NCI-H1436 (cell line): ENCODE results near the gene MACROH2A1.
A peak's percentile ranks its signal among the peaks of the same experiment; 100 is the strongest.

ENCODE experiments used
- DNase-seq: peaks from one replicate; lab custom pipeline; 2025; lab: John Stamatoyannopoulos, UW

MACROH2A1 gene

DNA sequence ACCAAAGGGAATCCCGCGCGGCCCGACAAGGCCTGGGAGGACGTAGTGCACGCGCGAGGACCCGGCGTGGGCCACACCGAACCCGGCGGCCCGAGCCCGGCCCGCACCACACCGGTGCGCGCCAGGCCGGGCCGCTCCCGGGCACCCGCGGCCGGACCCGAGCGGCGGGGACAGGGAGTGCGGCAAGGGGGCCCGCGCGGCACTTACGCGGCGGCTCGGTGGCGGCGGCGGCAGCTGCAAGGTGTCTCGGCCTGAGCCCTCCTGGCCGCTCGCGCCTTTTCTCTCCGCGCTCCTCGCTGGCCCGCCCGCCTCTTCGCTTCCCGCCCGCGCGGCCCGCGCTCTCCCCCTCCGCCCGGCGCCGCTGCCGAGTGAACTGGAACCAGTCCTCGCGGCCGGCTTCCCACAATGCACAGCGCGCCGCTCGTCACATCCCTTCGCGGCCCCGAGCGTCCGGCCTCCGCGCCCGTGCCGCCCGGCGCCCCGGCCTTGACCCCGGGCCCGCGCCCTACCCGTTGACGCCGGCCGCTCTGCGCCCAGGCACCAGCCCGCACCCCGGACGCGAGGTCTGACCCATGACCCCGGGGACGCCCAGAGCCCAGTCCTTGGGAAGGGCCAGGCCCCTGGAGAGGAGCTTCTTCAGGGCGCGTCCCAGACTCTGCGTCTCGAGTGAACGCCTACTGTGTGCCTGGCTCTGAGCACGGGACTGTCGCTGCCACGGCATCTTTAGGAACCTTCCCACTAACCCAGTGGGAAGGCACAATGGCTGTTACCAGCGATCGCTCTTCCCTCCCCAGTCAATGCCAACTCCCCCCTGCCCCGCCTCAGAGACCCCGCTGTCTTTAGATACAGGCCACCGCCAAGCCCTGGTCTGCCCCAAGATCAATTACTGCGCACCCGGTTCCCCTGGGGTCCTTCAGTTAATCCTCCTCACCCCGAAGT is at the start of gene MACROH2A1:
MACROH2A1 (minus strand) TSS at position 377 of the 939 bp plus-strand sequence. CDS start 10,138 bp downstream, outside the sequence.
- DNase-seq, result peak; percentile 83

DNA sequence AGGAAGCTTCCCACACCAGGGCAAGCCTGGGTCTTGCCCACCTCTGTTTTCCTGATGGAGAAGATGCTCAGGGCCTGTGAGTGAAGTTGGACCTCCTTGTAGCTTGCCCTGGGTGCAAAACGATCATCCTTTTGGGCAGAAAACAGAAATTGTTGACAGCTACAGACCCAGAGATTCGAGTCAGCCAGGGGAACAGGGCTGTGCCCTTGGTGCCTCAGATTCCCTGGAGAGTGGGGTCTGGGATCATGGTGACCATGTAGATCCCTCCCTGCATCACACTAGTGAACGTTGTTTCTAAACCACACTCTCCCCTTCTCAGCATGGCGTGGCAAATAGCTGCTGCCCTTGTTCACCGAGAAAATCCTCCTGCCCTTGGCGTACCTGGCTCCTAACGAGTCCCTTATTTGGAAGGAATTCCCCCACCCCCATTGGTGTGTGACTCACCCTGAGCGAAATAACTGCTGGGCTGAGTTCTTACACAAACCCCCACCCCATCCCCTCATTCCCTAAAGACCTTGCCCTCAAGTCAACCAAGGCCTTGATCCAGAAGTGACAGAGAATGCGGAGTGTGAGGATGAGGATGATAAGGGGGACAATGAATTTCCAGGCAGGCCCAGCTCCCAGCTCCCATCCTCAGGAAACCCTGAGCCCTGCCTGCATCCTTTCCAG is 49.2 kb upstream of the MACROH2A1 start:
- DNase-seq, result no peak

DNA sequence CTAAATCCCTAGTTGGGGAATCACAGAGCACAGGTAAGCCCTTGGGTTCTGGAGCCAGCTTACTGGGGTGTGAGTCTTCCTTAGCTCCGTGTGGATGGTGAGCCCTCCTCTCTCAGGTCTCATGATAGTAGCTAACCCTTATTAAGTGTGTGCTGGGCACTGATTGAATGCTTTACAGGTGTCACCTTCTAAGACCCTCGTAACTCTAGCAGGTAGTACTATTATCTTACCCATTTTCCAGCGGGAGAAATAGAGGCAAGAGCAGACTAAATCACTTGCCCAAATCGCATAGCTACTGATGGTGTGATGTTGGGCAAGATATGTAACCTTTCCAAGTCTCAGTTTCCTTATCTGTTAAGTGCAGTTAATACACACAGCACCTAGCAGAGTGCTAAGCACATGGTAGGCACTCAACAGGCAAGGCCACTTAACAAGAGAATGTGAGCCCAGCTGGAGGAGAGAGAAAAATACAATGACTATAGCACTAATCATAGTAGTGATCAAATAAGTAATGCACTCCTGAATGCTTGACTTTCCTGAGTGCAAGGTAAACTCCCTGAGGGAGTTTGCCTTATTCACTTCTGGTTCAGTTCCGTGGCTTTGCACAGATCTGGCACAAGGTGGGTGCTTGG is 48.4 kb upstream of the MACROH2A1 start, which contains the start of gene DCANP1:
DCANP1 (minus strand) TSS at position 51 of the 632 bp plus-strand sequence. CDS start 240 bp downstream, outside the sequence.
- DNase-seq, result peak; percentile 39

DNA sequence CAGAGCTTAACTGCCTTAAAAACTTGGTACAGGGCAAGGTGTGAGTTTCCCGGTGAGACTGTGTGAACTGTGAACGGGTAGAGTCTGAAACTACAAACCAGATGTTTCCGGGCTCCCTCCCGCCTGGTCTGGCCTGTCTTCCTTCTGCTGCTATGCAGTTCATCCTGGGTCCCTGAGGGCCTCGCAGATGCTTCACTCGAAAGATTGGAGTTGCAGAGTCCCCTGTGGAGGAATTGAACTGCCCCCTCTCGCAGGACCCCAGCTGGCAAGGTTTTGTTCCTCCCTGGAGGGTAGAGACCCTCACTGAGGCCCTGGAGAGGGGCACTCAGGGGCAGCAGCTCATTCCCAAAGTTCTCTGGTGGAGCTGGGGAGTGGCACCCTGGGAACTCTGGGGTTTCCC is 47.6 kb upstream of the MACROH2A1 start:
- DNase-seq, result no peak

DNA sequence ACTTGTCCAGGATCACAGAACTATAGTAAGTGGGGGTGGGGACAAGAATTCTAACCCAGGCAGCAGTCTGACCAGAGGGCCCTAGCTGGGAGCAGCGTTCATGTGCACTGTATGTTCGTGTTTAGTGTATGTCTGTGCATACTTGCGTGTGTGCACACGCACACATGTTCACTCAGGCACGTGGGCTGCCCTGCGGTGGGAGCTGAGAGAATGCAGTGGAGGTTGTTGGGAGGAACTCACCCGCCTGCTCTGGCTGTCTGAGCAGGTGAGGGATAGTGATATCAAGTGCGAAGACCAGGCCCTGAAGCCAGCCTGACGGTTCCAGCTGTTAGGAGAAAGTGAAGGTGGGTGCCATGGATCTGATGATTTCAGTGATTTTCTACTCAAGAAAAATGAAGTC is 47.2 kb upstream of the MACROH2A1 start:
- DNase-seq, result no peak

DNA sequence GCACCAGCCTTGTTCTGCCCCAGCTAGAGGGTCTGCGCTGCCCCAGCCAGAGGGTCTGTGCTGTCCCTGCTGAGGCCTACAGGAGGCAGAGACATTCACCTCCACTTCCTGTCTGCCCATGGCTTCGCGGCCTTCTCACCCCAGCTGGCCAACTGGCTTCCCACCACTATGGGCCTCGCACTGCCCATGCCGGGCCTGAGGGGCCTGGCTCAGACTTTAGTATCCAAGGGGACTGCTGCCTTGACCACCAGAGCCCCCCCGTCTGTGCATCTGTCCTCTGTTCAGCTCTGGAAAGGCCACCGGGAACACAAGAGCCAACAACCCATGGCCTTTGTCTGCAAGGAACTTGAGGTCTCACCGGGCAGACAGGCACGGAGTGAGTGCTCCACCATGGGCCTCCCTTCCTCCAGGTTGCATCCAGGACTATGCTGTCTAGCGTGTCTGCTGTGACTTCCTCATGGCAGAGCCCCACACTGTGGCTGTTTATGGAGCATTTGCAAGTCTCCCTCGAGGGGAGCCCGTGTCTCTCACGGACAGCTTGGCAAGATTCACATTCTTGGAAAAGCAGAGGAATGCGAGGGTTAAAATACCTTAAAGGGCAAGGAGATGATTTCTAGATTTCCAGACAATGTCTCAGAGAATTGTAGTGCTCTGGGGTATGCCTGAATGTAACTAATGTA is 46.4 kb upstream of the MACROH2A1 start:
- no peak for DNase-seq

DNA sequence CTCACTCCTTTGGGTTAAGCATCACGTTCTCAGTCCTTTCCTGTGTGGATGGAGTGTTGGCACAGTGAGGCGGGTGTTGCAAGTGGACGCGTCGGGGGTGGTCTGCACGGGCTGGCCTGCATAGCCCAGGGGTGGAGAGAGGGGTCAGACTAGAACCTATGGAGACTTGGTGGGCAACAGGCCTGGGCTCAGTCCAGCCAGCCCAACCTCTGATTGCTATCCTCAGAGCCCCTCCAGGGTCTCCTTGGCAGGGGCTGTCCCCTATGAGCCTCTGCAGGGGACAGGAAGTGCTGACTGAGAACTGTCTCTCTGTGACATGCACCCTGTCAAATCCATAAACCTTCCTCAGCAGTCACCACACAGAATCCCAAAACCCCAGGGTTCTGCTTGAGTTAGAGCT is 45.9 kb upstream of the MACROH2A1 start:
- no peak for DNase-seq

DNA sequence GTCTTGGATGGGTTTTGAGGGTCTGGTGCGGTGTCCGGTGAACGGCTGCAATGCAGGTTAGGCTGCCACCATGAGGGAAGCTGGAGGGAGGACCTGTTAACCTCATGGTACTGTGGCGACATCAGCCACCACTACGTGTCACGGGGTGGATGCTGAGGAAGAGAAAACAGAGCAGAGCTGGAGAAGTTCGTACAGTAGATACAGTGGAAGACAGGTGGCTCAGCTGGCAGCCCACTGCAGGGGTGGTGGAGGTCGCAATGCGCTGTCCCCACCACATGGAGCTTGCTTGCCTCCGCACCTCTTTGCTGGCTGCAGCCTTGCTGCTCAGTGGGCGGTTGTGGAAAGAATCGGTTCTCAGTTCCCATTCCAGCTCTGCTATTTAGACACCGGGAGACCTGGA is 45.3 kb upstream of the MACROH2A1 start:
- no peak for DNase-seq

DNA sequence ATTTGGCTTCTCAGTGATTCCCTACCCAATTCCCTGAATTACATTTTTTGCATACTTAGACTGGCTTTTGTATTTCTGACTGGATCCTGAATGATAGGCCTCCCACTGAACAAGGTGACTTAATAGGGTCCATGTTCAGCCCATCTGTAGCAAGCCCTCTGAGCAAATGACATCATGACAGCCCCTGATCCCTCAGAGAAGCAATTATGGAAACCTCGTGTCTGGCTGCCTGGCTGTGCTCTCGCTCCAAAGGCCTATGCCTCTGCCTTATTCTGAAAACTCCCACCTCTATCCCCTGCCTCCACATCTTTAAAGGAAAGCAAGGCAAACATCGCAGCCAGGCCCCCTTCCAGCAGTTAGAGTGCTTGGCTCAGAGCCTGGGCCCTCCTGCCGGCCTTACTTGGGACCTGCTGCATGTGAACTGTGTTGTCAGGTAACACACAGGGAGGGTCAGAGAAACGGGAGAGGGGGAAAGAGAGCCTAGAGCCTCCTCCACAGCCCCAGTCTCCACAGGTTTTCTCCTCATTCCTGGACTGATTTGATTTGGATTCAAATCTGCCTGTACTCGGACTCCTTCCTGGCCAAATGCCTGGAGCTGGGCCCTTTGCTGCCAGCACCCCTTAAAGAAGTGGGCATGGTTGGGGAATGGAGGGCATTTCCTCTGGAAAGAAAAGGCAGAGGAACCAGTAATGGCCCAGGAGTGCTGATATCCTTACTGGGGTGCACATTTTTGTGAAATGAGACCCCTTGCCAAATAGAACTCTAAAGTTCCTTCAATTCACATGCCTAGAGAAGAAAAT is 44.3 kb upstream of the MACROH2A1 start:
- no peak for DNase-seq

DNA sequence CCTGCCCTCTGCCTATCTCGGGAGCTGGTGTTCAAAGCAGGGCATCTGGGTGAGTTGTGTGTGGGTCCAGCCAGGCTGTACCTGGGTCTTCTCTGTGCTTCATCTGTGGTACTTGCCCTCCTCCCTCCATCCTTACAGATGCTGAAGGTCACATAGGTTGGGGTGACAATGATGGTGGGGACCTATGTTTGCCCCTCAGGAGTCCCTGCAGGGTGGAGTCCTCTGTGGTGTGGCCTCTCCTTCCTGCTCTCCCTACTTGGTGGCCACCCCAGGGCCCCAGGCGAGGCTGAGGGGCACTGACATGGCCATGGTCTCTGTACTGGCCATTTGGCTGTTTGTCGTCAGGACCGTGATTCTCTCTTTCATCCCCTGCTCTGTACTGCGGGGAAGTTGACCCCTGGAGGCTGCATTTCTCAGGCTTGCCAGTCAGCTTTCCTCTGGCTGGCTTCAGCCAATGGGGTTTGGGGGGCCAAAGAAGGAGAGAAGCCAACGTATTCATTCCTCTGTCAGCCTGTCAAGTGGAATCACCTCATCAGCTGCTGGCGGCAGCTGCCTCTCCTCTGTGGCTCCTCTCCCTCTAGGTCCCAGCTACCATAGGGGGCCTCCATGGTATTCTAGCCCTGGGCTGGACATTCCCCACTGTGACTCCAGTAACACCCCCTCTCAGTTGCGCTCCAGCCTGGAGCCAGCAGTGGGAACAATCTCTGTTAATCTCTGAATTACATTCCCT is 43.6 kb upstream of the MACROH2A1 start:
- DNase-seq, result no peak

DNA sequence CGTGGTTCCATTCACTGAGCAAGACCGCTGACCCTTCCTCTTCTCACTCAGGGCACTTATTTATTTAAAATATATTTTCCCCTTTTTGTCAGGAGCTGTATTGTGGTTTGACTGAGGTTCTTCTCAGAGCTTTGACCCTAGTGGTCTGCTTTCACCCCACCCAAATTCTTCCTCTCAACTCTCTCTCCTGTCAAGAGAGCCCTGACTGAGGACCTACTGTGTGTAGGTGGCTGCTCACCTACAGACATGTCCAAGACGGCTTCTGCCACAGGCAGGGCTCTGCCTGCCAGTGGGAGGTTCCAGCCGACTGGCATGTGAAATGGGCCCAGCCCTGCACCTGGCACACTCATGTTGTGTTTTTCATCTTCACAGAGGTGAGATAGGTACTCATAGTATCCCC is 42.9 kb upstream of the MACROH2A1 start:
- no peak for DNase-seq

DNA sequence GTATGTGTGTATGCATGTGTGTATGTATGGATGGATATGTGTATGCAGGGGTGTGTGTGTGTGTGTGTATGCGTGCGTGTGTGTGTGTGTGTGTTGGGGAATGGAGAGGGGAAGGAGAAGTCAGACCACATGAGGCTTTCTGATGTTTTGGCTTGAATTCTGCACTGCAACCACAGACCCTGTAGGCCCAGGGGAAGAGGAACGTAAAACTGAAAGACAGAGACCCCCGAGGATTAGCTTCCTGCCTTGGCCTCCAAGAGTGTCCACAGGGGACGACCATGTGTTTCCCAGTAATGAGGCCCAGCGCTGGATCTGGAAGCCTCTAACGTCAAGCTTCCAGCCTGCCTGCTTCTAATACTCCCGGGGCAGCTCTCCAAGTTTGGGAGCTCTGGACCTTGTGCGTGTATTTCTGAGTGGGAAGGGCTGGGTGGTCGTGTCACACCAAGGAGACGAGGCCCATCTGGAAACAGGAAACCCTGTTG is 42.4 kb upstream of the MACROH2A1 start:
- no peak for DNase-seq

DNA sequence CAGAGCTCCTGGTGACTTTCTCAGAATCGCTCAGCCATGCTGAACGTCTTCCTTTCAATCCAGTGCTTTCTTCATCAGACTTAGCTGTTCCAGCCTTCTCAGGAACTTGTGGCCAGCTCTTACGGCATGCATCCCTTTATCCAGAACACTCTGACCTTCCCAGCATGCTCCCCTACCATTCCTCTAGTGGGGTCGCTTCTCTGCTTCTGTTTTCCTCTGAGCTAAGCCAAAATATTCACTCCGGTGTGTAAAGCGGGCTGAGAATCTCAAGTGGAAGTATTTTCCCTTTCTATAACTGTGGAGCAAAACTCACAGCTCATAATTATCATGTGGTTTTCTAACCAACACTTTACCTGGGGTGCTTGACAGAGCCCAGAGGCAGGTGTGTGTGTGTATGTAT is 41.9 kb upstream of the MACROH2A1 start:
- no peak for DNase-seq

DNA sequence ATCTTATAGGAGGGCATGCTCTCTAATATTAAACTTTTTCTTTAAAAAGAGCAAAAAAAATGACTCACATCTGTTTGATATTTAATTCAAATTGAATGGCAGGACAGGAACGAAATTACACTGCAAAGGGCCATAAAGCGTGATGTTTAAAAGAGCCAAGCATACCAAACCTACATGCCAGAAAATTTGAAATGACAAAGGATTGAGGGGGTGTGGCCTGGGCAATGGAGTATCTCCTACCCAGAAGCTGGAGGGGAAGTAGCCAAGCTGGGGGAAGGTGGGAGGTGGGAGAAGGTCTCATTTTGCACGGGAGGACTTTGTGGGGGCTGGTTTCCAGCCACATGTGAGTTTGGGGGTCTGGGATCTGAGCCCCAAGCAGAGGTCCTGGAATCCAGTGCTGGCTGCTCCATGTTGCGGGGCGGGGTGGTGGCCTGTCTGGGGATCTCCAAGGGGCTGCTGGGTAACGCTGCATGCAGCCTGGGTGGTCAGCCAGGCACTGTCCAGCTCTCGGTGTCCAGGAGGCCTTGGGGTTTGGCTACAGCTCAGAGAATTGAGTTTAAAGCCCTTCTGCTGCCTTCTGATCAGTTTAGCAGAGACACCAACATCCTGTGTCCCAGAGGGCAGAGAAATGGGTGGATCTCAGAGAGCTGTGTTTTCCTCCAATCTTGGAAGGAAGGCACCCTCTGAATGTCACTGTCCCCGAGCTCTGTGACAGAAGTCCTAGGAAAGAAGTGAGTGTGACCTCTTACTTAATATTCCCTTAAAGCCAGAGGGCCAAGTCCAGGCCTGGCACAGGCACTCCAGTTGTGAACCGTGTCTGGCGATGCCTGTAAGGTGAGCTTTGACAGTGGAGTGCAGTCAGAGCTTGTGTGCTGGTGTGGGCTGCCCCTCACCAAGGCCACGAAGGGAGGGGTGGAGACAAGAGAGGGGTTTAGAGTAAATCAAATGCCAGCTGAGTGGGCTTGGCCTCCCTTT is 40.5 kb upstream of the MACROH2A1 start:
- no peak for DNase-seq

DNA sequence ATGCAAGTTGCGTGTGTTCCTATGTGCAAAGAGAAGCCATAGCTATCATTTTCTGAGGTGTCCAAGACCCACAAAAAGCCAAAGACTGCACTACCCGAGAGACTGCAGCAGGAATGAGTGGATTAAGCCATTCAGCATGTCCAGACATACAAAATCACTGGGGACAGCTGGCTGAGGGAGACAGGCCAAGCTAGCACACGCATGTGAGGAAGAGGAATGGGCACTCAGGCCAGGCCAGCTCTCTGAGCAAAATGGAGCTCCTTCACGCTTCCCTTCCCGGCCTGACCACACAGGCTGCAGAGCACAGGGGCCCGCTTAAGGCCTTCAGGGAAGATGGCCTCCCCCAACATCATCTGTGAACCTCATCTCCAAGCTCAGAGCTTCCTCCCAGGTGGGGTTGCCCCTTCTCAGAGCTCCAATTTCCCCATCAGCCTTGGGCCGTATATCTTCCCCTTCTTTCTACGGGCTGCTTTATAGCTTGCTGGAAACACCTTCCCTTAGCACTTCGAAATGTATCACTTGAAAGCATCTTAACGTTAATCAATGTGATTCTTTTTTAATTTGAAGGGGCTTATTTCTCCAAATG is 39.7 kb upstream of the MACROH2A1 start:
- no peak for DNase-seq

DNA sequence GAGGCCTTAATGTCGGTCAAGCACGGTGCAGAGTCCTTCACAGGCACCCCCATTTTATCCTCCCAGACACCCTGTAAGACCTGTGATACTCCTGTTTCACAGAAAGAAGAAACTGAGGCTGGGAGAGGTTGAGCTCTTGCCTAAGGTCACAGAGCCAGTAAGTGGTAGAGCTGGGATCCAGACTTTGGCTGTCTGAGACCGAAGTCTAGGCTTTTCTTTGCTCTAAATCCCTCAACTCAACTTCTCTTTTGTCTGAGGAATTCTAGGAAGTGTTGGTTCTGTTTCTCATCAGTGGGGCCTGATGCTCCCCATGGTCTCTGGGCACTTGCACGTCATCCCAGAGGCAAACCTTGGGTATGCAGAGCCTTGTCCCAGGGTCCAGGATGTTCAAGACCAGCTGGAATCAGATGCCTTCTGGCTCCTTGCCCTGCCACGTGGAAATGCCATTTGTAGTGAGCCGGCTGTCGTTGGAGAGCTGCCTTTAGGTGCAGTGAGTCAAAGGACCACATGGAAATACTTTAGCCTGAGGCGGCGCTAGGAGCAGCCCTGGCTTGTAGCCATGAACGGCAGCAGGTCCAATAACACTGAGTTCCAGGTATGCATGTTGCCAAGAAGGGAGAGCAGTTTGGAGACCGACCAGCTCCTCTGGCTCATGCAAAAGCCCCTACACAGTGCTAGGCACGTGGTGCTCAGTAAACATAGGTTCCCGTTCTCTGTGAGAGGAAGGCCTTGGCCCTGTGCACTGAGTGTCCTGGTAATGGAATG is 38.9 kb upstream of the MACROH2A1 start:
- DNase-seq, result no peak

DNA sequence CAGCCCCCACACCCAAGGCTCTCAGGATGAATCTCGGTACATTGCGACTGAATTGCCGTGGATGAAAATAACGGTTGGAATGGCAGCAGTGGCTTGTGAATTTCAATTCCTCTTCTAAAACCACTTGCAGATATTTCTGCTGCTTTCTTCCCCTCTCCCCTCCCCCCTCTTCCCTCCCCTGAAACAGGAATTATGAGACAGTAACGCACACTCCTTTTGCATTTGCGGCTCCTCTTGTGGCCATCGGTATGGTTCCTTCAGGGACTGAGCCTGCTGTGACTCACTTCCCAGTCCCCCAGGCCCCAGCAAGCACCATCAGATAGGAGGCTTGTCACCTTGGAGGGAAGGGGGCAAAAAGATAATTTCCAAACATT is 38.4 kb upstream of the MACROH2A1 start:
- DNase-seq, result no peak

DNA sequence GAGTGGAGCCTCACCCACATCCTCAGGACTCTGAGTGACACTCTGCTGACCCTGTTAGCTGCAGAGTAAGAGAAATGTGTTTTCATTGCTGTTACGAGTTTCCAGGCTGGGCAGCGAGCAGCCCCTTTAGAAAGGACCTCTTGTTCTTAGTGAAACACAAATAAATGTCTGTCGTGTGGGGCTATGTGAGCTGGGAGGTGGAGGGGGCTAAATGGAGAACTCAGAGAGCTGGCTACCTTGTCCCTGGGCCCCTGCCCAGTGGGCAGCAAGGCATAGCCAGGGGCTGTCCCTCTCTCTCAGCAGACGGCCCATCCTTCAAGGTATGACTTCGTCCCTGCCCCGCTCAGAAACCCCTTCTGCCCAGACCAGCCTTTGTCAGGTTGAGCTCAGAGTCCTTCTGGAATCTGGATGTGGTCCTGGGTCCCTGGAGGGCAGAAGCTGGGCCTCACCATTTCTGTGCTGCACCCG is 38.0 kb upstream of the MACROH2A1 start:
- DNase-seq, result no peak
